GM12873 (cell line): Measurements from ENCODE around the gene NMUR1.

Source experiments
- TF ChIP-seq, protein P1 (sequence below): IDR thresholded peaks from 2 replicates; pipeline ENCODE4 v1.5.1; 2012; ENCODE audit warnings: low read depth, mild to moderate bottlenecking, moderate library complexity, low read length, control low read depth; ENCODE audit not compliant: insufficient read depth; ENCODE audit errors: missing control alignments

Gene NMUR1, protein sequence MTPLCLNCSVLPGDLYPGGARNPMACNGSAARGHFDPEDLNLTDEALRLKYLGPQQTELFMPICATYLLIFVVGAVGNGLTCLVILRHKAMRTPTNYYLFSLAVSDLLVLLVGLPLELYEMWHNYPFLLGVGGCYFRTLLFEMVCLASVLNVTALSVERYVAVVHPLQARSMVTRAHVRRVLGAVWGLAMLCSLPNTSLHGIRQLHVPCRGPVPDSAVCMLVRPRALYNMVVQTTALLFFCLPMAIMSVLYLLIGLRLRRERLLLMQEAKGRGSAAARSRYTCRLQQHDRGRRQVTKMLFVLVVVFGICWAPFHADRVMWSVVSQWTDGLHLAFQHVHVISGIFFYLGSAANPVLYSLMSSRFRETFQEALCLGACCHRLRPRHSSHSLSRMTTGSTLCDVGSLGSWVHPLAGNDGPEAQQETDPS

DNA sequence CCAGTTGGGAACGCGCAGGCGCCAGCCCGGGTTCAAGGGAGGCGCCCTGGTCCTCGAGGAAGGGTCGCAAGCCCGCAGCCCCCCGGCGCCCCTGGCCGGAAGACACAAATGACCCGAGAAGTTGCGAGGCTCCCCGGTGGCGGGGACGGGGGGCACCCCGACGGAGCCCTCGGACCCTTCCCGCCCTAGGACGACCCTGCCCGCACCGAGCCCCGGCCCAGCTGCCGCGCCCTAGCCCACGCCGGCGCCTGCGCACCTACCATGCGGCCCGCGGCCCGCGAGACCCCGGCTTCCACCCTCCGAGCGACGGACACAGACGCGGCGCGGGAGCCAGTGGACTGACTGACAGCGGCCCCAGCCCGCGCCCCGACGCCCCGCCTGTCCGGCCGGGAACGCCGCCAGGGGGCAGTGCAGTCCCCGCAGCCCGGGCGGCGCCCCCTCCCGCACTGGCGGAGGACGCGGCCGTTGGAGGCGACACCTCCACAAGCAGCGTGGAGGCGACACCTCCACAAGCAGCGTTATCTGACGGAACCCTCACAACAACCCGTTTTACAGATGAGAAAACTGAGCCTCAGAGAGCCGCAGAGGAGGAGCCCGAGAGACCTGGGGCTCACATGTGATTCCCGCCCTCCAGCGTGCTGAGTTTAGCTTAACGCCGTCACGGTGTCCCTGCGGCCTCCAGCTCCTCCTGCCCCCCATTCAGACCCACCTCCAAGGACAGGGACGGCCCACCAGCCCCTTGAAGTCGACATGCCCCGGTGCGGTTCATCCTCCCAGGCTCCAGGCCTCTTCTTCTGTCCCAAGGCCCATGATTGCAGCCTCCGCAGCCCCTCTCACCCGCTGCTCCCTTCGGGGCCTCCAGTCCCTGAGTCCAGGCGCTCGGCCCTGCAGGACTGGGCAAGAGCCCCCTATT lies at the start of gene NMUR1:
TSS of gene NMUR1 (minus strand) at position 347 of the 913 bp plus-strand sequence. CDS start at position 263, 84 bp downstream.
- TF ChIP-seq, protein P1, sequence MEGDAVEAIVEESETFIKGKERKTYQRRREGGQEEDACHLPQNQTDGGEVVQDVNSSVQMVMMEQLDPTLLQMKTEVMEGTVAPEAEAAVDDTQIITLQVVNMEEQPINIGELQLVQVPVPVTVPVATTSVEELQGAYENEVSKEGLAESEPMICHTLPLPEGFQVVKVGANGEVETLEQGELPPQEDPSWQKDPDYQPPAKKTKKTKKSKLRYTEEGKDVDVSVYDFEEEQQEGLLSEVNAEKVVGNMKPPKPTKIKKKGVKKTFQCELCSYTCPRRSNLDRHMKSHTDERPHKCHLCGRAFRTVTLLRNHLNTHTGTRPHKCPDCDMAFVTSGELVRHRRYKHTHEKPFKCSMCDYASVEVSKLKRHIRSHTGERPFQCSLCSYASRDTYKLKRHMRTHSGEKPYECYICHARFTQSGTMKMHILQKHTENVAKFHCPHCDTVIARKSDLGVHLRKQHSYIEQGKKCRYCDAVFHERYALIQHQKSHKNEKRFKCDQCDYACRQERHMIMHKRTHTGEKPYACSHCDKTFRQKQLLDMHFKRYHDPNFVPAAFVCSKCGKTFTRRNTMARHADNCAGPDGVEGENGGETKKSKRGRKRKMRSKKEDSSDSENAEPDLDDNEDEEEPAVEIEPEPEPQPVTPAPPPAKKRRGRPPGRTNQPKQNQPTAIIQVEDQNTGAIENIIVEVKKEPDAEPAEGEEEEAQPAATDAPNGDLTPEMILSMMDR, result peak; percentile 74

DNA sequence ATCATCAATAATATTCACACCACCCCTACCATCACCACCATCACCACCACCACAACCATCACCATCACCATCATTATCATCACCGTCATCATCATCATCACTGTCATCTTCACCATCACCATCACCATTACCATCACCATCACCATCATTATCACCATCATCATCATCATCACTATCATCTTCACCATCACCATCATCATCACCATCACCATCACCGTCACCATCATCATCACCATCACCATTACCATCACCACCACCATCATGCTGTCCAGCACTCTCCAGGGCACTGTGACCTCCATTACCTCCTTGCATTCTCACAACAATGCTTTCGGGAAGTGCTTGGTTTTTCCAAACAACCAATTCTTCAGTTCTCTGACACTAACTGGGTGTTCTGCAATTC lies 49.3 kb upstream of the NMUR1 start:
- TF ChIP-seq, protein P1, result no peak

DNA sequence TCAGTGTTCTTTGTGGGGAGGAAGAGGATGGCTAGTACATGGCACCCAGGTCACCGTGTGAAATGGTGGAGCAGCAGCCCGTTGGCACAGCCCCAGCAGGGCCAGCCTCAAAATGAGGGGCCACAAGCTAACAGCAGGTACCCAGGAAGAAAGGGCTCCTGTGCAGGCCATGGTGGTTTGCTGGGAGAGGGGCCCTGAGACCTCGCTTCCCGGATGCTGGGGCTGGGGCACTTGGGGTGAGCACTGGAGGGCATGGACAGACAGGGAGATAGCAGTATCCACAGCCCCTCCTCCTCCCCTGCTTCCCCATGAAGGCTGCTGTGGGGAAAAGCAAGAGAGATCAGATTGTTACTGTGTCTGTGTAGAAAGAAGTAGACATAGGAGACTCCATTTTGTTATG lies 46.2 kb upstream of the NMUR1 start:
- TF ChIP-seq, protein P1, result no peak

DNA sequence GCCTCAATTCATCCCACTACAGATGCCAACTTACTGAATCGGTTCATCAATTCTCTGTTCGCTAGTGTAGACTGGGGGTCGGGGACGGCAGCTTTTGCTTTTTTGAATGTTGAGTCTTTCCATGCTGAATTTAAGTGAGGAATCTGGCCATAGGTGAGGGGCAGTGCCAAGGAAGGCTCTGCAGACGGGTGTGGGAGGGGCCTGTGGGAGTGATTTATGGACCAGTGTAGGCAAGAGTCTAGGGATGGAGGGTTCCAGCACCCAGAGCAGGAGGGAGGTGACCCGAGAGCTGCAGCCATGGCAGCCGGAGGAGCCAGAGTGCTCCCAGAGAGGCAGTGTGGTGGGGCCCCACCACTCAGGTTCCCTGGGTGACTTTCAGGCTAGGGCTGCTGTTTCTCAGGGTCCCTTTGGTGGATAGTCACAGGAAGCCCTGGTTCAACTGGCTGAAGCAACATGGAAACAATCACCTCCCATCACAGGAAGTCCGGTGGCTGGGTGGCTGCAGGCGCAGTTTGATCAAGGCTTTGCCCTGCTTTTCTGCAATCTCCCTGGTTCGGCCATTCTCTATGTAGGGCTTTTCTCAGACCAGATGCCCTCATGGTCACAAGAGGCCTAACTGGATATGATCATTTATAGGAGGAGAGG lies 45.5 kb upstream of the NMUR1 start:
- TF ChIP-seq, protein P1, result no peak

DNA sequence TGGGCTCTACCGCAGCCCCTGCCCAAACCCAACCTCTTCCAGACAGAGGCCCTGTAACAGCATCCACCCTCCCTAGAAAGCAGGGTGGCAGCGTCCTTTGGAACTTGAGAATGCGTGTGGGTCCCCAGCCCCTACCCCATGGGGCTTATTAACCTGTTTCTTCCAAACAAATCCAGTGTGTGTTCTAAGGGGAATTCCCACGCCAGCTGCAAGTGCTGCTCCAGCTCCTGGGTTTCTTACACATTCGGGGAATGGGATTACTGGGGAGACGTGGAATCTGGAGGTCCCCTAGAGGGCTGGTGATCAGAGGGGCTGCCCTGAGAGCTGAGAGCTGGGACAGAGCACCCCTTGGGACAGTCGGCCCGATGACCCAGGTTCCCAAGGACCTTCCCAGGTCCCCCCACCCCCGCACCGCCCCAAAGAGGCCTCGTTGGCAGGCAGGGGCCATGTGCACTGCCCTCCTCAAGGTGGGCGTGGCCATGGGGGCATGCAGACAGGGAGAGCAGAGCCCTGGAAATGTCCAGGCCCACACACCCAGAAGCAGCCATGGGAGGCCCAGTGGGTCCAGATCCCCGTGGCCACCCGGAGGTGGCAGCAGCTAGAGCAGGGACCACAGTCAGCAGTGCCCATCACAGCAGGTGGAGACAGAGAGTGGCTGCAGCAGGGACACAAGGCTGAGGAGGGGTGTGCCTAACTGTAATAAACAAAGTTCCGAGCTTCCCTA lies 43.6 kb upstream of the NMUR1 start:
- TF ChIP-seq, protein P1, result no peak

DNA sequence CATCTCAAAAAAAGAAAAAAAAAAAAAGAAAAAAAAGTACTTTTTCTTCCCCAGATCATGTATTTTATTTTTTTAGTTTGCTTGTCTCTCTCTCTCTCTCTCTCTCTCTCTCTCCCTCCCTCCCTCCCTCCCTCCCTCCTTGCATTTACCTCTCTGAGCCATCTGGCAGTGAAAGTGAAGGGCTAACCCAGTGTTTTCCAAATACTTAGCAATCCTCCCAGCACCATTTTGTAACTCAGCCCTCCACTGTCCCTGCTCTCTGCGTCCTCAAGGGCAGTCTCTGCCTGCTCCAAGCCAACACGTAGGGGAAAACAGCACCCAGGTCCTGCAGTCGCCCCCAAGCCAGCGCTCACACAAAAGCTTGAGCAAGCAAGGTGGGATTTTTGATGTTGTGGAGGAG lies 42.9 kb upstream of the NMUR1 start:
- TF ChIP-seq, protein P1, result no peak
